GM18505 (cell line): ENCODE measurements around the gene ZDHHC16.
"Not testable (repeated sequence)": the region's sequence is repeated elsewhere in the genome, so short reads cannot be mapped to it uniquely, and the experiment has no call there.

ENCODE experiments used
- ATAC-seq: cut with Tn5 transposase; IDR thresholded peaks from one replicate; pipeline ENCODE4 v1.9.1; 2021; ENCODE audit not compliant: unreplicated experiment
- POLR2A ChIP-seq: IDR thresholded peaks from 4 replicates; pipeline ENCODE4 v1.6.1; 2011; ENCODE audit warnings: borderline replicate concordance; ENCODE audit not compliant: insufficient read depth, insufficient read length; ENCODE audit errors: extremely low read depth

The ZDHHC16 gene

DNA sequence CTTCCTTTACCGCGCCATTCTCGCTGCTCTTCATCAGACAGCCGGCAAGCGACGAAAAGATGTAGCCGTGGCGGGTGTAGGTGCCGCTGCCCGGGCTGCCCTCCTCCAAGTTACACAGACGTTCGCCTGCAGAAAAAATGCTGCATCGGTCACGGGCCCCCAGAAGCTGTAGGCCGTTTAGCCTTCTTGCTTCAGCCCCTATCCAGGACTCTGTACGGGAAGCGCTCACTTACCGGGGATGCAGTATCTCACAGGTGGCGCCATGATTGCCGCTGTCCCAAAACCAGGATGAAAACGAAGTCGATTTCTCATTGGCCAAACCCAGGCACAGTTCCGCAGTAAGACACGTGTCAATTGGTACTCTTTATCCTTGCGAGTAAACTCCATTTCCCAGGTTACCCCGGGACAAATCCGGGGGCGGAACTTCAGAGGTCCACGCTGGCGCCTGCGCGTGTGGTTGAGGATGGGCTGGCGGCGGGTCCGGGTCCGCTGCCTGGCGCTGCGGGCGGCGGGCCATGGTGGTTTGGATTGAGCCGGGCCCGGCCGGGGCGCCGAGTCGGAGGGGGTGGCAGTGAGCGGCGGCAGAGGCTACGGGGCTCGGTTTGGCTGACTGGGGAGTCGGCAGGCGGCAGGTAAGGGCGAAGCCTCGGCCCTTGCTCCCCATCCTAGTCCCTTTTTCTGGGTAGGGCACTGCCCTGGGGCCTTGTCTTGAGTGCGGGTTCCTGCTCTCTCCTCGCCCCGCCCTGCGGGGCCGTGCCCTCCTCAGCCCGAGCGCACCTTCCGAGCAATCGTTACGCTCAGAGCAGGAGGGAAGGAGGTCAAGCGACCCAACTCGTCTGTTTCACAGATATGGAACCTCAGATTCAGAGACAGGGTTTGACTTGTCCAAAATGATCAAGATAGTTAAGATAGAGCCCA, at the start of gene ZDHHC16, which contains the start of gene EXOSC1:
Gene ZDHHC16, plus strand, starts transcription at position 454 of the 918 bp plus-strand sequence. CDS start 5,501 bp downstream, outside the sequence.
Gene EXOSC1, minus strand, starts transcription at position 285 of the 918 bp plus-strand sequence. Its CDS starts 21 bp downstream, at position 264.
- ATAC-seq, result peak; percentile 94
- peak; percentile 86 for TF ChIP-seq POLR2A

GRCh38 chr10:97399843-97400545, 46.0 kb upstream of the ZDHHC16 start:
- TF ChIP-seq POLR2A, result no peak
- ATAC-seq, result no peak

DNA sequence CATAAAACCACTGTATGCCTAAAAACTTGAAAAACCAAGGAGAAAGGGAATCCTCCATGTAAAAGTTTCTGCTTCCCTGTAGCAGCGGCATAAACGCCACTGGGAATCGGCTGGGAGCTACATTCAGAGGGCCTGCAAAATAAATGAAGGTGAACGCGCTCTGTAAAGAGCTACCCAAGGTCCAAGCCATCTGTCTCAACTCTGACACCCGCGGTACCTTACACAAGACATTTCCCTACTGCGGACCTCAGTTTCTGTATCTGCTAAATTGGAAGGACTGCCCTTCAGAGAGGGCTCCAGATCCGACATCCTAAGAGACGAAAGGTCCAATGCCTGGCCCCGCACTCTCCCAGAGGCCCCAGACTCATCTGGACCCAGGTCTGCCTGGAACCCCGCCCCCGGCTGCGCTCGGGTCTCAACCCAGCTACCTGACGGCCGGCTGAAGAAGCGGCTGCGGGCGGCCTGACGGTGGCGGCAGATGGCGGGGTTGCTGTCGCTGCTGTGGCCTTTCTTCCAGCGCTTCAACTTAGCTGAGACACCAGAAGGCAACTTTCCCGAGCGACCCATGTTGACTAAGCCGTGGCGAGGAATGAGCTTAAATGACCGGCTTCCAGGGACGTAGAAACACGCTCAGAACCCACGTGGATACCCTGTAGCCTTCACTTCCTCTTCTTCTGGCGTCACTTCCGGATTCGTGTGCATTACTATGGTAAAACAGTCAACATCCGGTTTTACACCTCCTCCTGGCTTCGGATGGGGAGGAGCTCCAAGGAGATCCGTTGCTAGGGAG, 45.1 kb upstream of the ZDHHC16 start, which contains the start of gene RRP12:
Gene RRP12, minus strand, starts transcription at position 676 of the 790 bp plus-strand sequence. Its CDS starts 109 bp downstream, at position 567.
- ATAC-seq, result peak; percentile 94
- peak; percentile 69 for TF ChIP-seq POLR2A

GRCh38 chr10:97401455-97401919, 44.5 kb upstream of the ZDHHC16 start:
- no peak for TF ChIP-seq POLR2A
- no peak for ATAC-seq

- no peak for TF ChIP-seq POLR2A
- ATAC-seq, result no peak
Measured at GRCh38 chr10:97404044-97404443, 41.9 kb upstream of the ZDHHC16 start.

DNA sequence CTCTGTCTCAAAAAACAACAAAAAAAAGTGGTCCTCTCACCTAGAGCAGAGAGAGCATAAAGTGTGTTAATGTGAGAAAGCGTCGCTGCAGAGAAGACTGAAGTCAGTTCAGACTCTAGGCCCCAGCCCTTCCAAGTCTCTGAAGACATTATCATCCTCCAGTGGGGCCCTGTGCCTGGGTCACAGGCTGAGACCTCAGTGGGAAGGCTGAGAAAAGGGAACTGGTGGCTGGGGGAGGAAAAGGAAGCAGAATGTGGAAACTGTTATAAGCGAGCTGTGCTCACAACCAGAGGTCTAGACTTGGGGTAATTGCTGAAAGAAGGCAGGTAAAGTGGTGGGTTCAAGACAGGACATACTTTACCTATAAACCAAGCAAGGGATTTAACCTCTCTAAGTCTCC, 39.9 kb upstream of the ZDHHC16 start:
- no peak for ATAC-seq
- no peak for TF ChIP-seq POLR2A

GRCh38 chr10:97406483-97406882, 39.5 kb upstream of the ZDHHC16 start:
- not testable (repeated sequence) for ATAC-seq

- ATAC-seq, result peak; percentile 79
- TF ChIP-seq POLR2A, result no peak
Measured at GRCh38 chr10:97407211-97407951, 38.6 kb upstream of the ZDHHC16 start.

DNA sequence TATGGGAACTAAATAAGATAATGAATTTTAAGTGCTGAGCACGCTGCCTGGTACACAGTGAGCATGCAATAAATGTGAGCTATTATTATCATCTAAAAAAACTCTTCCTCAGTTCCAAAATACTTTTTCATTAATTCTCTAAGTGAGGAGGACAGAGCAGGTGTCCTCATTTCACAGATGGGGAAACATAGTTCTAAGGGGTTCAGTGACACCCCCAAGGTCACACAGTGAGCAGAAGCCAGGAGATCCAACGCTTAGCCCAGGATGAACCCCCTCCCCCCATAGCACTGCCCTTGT, 38.1 kb upstream of the ZDHHC16 start:
- ATAC-seq, result no peak
- no peak for TF ChIP-seq POLR2A

DNA sequence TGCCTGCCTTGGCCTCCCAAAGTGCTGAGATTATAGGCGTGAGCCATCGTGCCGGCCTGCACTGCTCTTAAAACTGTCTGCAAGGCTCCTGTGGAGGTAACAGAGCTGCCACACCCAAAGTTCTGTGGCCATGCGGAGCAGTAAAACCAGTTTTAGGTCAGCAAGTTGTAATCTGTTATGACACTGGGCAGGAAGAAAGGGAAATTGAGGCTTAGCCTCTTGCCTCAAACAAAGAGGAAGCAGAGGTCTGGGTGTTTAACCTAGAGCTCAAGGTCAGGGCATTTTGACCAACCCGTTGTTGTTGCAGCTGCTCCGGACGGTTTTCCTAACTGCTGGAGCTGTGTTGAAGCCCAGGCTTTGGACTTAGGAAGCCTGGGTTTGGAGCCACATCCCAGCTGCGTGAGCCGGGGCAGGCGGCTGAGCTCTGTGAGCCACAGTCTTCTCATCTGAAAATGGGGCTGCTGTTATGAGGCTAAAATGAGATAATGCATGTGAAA, 37.4 kb upstream of the ZDHHC16 start:
- ATAC-seq, result no peak
- TF ChIP-seq POLR2A, result no peak

DNA sequence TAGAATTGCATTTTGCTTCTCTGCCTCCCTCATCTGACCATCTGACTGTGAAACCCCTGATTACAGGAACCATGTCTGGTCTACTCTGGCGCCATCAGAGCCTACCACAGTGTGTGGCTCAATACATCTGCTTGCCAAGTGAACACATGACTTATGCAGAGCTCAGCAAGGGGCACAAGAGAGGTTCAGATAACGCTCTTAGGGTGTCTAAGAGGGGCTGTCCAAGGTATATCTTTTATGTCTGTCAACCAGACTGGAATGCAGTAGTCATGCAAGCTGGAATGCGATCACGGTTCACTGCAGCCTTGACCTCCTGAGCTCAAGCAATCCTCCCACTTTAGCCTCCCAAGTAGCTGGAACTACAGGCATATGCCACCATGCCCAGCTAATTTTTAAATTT, 34.6 kb upstream of the ZDHHC16 start:
- ATAC-seq, result no peak
- TF ChIP-seq POLR2A, result no peak

GRCh38 chr10:97412891-97413304, 33.1 kb upstream of the ZDHHC16 start:
- ATAC-seq, result no peak
- TF ChIP-seq POLR2A, result no peak
